Mucosa of descending colon (tissue), 3 donors: Measurements from ENCODE around the gene SERINC5. TPM values are rescaled to one million over a fixed set of nuclear protein-coding genes. Genes with fewer than 3 reads are reported as not detected.
"Not testable (repeated sequence)": the region's sequence is repeated elsewhere in the genome, so short reads cannot be mapped to it uniquely, and the experiment has no call there.

Source experiments
- ATAC-seq: fragments of 200-7000 bp; cut with Tn5 transposase; one replicate; pipeline ENCODE4 v1.9.1; 2020; ENCODE audit warnings: mild to moderate bottlenecking, moderate library complexity
- DNase-seq, 3 donors: peaks; one replicate each; pipeline ENCODE4 v3.0.0-alpha.2; 2020
- H3K36me3 ChIP-seq: fragments of 200-600 bp; one replicate; pipeline ENCODE4 v1.8.0; 2021; ENCODE audit warnings: low read depth, mild to moderate bottlenecking
- H3K4me1 ChIP-seq: fragments of 200-600 bp; one replicate; pipeline ENCODE4 v1.8.0; 2021; ENCODE audit warnings: low read depth, mild to moderate bottlenecking
- H3K4me3 ChIP-seq: fragments of 200-600 bp; one replicate; pipeline ENCODE4 v1.8.0; 2021; ENCODE audit warnings: mild to moderate bottlenecking
- H3K9me3 ChIP-seq: fragments of 200-600 bp; one replicate; pipeline ENCODE4 v1.8.0; 2021; ENCODE audit warnings: mild to moderate bottlenecking
- CTCF ChIP-seq: fragments of 200-600 bp; IDR thresholded peaks from one replicate; pipeline ENCODE4 v1.8.0; 2022; ENCODE audit warnings: antibody characterized with exemption, mild to moderate bottlenecking
- intact Hi-C, 2 donors: fragments of 100-400 bp; cut with DNase I in 1 of 2; cut with micrococcal nuclease in 1 of 2; formaldehyde crosslinking; loops; one replicate each; pipeline versions ENCODE4 v1.11.0 to v1.11.1; 2022; cut with DNase I, micrococcal nuclease
- total RNA-seq, 3 donors: library from RNA; stranded (reverse); fragmentation: NEBNext Ultra II Directional in 2 of 3; extraction: Animal tissue kit (Norgen Biotek cat#: 25700) in 2 of 3; gene quantifications; one replicate each; pipeline versions ENCODE4 v1.2.1 to v1.2.4, GENCODE V29; 2021 to 2023
- donor health status: DM: no; HTN: no; CAD: no; lungs with moderate emphysema.
- donor health status: DM: no; HTN: no; CAD: no.
- donor health status: DM: no; HTN: yes; CAD: no.

Gene SERINC5
- total RNA-seq, 3 donors from 2014 or later = 66.6 to 153 (median 126) TPM

- no peaks in the 10 kb centered on the region for H3K9me3 ChIP-seq
- intact Hi-C loops = no loop called here
- no peak for TF ChIP-seq CTCF
- H3K4me3 ChIP-seq = no peak overlapping the region
- H3K4me1 ChIP-seq = peaks cover 4% of the 10 kb centered on the region
- no peak for DNase-seq
- no peaks in the 10 kb centered on the region for H3K36me3 ChIP-seq
- ATAC-seq = peak; percentile 68
Observed at GRCh38 chr5:80282054-80282453, 26.2 kb upstream of the SERINC5 start.

- H3K9me3 ChIP-seq = no peaks in the 10 kb centered on the region
- H3K36me3 ChIP-seq = no peaks in the 10 kb centered on the region
- DNase-seq (no peak), ATAC-seq (no peak)
- peaks cover 4% of the 10 kb centered on the region for H3K4me1 ChIP-seq
- no peak for TF ChIP-seq CTCF
- no peak overlapping the region for H3K4me3 ChIP-seq
- intact Hi-C loops = loop anchor here in 1 of 2 donors (10.0 kb wide), 1 partner anchor 182 kb away; no protein-coding TSS in a partner anchor
Observed at GRCh38 chr5:80277191-80277590, 21.3 kb upstream of the SERINC5 start.

GRCh38 chr5:80276186-80276585 is 20.3 kb upstream of the SERINC5 start:
- H3K36me3 ChIP-seq = no peaks in the 10 kb centered on the region
- no peak overlapping the region for H3K4me3 ChIP-seq
- no peak for TF ChIP-seq CTCF
- intact Hi-C loops = loop anchor here in 1 of 2 donors (10.0 kb wide), 1 partner anchor 181 kb away; no protein-coding TSS in a partner anchor
- no peaks in the 10 kb centered on the region for H3K9me3 ChIP-seq
- DNase-seq = no peak
- peak; percentile 57 for ATAC-seq
- H3K4me1 ChIP-seq = no peaks in the 10 kb centered on the region

GRCh38 chr5:80275347-80275746 is 19.5 kb upstream of the SERINC5 start:
- no peak overlapping the region for H3K4me3 ChIP-seq
- no peaks in the 10 kb centered on the region for H3K9me3 ChIP-seq
- no peak for TF ChIP-seq CTCF
- DNase-seq (no peak), ATAC-seq (peak; percentile 31)
- intact Hi-C loops = loop anchor here in 1 of 2 donors (10.0 kb wide), 1 partner anchor 181 kb away; no protein-coding TSS in a partner anchor
- H3K36me3 ChIP-seq = no peaks in the 10 kb centered on the region
- no peaks in the 10 kb centered on the region for H3K4me1 ChIP-seq

GRCh38 chr5:80270543-80270942 is 14.7 kb upstream of the SERINC5 start:
- intact Hi-C loops = loop anchor here in 1 of 2 donors (10.0 kb wide), 1 partner anchor 176 kb away; no protein-coding TSS in a partner anchor
- not testable (repeated sequence) for H3K9me3 ChIP-seq

GRCh38 chr5:80269991-80270438 is 14.2 kb upstream of the SERINC5 start:
- no peak for ATAC-seq
- Histone ChIP-seq H3K9me3 (no peaks in the 10 kb centered on the region), H3K4me1 (peaks cover 7% of the 10 kb centered on the region), H3K4me3 (no peak overlapping the region), H3K36me3 (no peaks in the 10 kb centered on the region)
- DNase-seq = no peak
- intact Hi-C loops = loop anchor here in 1 of 2 donors (10.0 kb wide), 1 partner anchor 175 kb away; no protein-coding TSS in a partner anchor
- no peak for TF ChIP-seq CTCF

More at GRCh38 chr5:80270543-80270942, 14.7 kb upstream of the SERINC5 start:
- not testable (repeated sequence) for H3K4me1 ChIP-seq, ATAC-seq, H3K4me3 ChIP-seq, H3K36me3 ChIP-seq, DNase-seq
